ENCODE data around the gene FAM117A.

The FAM117A gene, protein sequence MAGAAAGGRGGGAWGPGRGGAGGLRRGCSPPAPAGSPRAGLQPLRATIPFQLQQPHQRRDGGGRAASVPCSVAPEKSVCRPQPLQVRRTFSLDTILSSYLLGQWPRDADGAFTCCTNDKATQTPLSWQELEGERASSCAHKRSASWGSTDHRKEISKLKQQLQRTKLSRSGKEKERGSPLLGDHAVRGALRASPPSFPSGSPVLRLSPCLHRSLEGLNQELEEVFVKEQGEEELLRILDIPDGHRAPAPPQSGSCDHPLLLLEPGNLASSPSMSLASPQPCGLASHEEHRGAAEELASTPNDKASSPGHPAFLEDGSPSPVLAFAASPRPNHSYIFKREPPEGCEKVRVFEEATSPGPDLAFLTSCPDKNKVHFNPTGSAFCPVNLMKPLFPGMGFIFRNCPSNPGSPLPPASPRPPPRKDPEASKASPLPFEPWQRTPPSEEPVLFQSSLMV

DNA sequence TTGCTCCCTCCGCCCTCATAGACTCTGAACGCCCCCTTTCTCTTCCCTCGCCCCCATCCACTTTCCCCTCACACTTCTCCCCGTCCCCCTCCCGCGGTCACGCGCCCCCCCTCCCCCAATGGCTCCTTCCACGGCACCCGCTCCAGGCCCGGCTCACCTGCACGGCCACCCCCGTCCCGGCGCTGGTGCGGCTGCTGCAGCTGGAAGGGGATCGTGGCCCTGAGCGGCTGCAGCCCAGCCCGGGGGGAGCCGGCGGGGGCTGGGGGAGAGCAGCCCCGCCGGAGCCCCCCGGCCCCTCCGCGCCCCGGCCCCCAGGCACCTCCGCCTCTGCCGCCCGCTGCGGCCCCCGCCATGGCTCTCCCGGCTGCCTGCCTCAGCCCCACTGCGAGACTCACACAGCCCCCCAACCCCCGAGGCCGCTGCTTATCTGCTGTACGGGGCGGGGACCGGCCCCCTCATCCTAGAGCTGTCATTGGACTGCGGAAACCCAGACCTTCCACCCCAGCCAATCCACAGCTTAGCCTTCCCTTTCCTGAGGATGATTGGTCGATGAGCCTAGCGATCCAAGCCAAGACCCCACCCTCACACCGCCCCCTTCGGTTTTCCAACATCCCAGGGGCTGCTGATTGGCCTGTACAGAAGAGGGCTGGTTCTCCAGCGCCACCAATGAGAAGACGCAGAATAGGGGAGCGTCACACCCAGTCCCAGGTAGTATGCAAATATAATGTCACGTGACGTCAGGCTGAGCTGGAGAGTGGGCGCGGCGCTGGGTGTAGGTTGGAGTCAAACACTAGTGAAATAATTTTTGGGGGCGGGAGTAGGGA is at the start of gene FAM117A:
Gene FAM117A (minus strand): TSS at position 397 of the 824 bp plus-strand sequence. CDS start 44 bp downstream, at position 353.
- DNase-seq, result peak; percentile 97

- DNase-seq, result no peak
These were observed 45.1 kb upstream of the FAM117A start for GRCh38 chr17:49809056-49809455.

- DNase-seq, result no peak
These were observed 34.8 kb upstream of the FAM117A start for GRCh38 chr17:49798738-49799137.

- DNase-seq, result peak; percentile 20
These were observed 34.3 kb upstream of the FAM117A start for GRCh38 chr17:49798182-49798581.

DNA sequence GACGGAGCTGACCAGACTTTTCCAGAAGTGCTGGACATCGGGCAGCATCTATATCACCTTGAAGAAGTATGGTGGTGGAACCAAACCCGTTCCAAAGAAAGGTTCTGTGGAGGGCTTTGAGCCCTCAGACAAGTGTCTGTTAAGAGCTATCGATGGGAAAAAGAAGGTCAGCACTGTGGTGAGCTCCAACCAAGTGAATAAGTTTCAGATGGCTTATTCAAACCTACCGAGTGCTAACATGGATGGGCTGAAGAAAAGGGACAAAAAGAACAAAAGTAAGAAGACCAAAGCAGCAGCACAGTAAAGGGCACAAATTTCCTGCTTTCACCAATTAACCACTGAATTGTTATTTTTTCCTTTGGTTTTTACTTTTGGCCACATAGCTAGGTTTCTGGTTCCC is 31.4 kb upstream of the FAM117A start:
- no peak for DNase-seq

DNA sequence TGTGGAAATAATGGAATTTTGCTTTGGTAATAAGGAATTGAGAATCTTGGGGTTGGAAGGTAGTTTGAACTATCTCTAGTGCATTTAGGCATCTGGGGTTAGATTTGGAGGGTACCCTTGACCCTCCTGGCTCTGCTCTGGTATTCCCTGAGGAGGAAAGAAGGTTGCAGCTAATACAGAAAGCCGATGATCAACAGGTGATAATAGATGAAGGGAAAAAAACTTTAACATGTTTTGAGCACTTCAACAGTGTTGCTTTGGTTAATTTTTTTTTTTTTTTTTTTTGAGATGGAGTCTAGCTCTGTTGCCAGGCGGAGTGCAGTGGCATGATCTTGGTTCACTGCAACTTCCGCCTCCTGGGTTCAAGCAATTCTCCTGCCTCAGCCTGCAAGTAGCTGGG is 29.4 kb upstream of the FAM117A start:
- no peak for DNase-seq

DNA sequence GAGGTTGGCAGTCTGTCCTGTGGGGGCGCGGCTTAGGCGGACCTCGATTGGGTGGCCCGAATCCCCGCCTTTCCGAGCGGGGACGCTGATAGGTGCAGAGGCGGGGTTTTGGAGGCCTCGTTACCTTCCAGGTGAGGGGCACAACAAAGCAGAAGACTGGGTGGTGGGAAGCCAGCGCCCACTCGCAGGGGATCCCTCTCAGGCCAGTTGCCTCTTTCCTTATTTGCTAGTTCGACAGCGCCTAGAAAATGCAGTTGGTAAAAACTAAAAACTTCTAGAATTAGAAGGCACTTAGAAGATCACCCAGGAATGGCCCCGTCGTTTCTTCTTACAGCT is 25.3 kb upstream of the FAM117A start:
- no peak for DNase-seq

DNA sequence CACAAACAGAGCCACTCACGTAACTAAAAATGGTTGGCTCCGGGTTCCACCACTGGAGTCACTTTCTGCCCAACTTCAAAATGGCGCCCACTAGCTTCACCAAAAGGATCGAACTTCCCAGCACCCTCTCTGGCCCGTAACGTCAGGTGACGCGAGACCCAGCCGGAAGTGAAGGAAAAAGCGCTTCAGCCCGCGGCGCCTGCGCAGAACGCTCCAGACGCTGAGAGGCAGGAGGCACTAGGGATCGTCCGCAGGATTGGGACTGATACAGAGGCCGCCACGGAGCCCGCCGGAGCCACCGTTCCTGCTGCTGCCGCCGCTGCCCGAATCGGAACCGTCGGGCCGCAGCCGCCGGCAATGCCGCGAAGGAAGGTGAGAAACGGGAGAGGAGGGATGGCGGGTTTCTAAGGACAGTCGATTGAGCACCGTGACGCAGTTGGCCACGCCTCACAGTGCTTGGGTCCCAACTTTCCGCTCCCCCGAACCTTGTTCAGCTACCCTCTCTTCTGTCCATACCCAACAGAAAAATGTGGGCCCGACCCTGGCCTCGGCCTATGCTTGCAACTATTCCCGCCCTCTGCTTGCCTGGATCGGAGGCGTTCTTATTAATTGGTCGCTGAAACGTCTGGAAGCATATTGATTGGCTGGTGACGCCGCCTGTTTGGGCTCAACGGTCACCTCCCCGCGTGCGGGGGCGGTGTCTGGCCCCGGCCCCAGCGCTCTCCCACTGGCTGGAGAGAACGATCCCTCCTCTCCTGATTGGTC is 24.7 kb upstream of the FAM117A start, which contains the start of gene KAT7:
Gene KAT7 (plus strand): TSS at position 204 of the 765 bp plus-strand sequence. CDS start 154 bp downstream, at position 358.
- DNase-seq, result peak; percentile 100

DNA sequence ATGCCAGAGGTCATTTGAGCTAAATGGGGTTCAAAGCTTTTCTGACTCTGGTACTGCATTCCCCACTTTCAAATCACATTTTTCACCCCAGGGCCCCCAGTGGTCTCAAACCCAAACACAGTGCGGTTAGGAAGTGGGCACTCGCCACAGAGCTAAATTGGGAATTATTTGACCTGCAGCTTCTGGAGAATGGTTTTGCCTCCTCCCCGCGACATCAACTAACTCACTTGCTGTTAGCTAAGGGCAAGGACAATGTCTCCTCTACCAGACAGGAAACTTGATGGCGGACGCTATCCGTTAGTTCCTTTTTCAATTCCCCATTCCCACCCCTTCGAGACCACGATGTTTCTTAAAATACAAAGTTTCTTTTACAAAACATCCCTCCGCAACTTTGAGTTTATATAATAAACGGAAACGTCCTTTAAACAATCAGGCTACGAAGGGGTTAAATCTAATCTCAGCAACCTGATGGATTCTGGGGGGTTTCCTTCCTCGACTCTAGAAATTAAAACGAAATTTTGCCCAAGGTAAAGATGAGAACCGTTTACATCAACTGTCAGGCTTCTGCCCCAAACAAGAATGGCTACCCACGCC is 24.1 kb upstream of the FAM117A start:
- DNase-seq, result no peak

DNA sequence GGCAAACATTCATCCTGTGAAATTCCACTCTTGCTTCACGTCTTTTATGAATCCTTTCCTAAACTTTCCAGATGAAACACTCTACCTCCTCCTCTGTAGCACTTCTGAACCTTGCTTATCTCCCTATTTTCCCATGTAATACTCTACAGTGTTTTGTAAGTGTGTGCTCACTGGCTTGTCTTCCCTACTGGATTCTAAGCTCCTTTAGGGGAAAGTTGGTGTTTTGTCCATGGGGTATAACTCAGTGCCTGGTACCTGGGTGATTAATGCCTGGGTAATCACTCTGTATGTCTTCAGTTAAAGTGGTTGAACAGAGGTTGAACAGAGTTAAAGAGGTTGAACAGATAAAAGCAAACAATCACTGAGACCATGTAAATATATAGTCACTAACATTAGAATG is 20.7 kb upstream of the FAM117A start:
- DNase-seq, result no peak

- no peak for DNase-seq
These were observed 19.9 kb upstream of the FAM117A start for GRCh38 chr17:49783791-49784190.

GRCh38 chr17:49783071-49783715 is 19.3 kb upstream of the FAM117A start:
- no peak for DNase-seq

- peak; percentile 71 for DNase-seq
These were observed 15.9 kb upstream of the FAM117A start for GRCh38 chr17:49779739-49780231.

GRCh38 chr17:49779156-49779738 is 15.3 kb upstream of the FAM117A start:
- DNase-seq, result no peak

GRCh38 chr17:49777563-49777962 is 13.6 kb upstream of the FAM117A start:
- DNase-seq, result no peak

DNA sequence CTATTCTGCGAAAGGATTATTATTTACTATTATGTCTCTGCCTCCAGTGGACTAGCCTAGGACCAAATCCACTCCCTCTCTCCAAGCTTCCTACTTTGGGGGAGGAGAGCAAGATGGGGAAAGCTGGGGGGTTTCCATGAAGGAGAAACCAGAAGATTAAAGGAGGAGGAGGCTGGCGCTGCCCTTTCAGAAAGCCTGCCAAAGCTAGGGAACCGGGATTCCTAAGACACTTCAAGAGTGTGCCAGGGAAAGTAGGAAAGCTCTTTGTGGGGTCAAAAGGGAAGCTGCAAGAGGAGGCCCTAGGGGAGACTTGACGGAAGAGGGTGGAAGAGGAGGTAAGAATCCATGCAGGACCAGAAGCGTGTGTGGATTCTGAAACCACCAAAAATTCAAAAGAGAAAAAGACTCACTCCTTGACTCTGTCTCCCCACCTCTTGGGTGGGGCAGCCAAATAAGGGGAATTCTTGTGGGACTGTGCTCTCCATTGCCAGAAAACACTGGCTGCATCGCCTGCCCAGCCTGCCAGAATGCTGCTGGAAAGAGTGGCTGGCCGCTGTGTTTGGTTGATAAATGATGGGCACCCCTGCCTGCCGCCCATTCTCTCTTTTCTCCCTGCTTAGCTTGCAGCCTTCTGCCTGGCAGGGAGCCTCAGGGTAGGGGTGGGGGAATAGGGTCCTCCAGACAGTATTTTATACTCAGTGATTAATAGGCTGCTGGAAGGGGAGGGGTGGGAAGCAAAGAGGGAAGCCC is 12.8 kb upstream of the FAM117A start:
- no peak for DNase-seq

GRCh38 chr17:49775546-49776260 is 11.8 kb upstream of the FAM117A start:
- peak; percentile 41 for DNase-seq

DNA sequence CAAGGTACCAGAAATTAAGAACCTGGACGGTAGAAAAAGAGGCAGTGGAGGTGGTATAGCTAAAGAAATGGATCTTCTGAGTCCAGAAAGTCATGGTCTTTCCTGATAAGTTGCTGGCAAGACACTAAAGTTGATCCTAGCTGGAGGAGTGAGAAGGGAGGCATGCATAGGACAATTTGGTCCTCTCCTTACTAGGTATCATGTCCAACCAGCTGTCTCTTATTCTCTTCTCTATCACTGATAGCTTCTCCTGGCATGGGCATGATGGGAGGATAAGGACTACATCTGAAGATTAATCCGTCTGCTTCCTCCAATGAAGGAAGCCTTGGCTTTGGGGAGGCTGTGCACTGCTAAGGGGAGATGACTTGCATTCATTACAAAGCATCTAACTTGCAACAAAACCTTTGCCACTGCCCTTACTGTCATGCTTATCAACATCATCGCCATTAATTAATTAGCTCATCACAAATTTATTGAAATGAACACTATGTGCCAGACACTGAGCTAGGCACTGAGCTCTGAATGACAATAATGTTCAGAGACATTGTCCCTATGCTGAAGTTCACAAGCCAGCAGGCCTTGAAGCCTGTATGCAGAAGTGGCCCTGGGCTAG is 3.1 kb upstream of the FAM117A start:
- no peak for DNase-seq

GRCh38 chr17:49764559-49765180 is 739 bp upstream of the FAM117A start:
- DNase-seq, result no peak

All from EL (cell line).